GM19099 (cell line): ENCODE measurements around the gene HIPK2.

ENCODE experiments used
- POLR2A ChIP-seq: IDR thresholded peaks from 3 replicates; pipeline ENCODE4 v1.6.1; 2011; ENCODE audit warnings: low read depth; ENCODE audit not compliant: insufficient read length; ENCODE audit errors: extremely low read depth

Gene HIPK2

GRCh38 chr7:139641337-139641992 lies 136.3 kb downstream of the HIPK2 start:
- no peak for TF ChIP-seq POLR2A

GRCh38 chr7:139640681-139641080 lies 137.1 kb downstream of the HIPK2 start:
- TF ChIP-seq POLR2A, result no peak

GRCh38 chr7:139639563-139639962 lies 138.2 kb downstream of the HIPK2 start:
- no peak for TF ChIP-seq POLR2A

- no peak for TF ChIP-seq POLR2A
Observed at GRCh38 chr7:139635526-139636302, 142.1 kb downstream of the HIPK2 start.

- TF ChIP-seq POLR2A, result no peak
Observed at GRCh38 chr7:139634087-139634486, 143.7 kb downstream of the HIPK2 start.

- TF ChIP-seq POLR2A, result no peak
Observed at GRCh38 chr7:139631520-139632031, 146.2 kb downstream of the HIPK2 start.

GRCh38 chr7:139630643-139631519 lies 146.9 kb downstream of the HIPK2 start:
- no peak for TF ChIP-seq POLR2A

GRCh38 chr7:139629392-139630082 lies 148.3 kb downstream of the HIPK2 start:
- no peak for TF ChIP-seq POLR2A

GRCh38 chr7:139627831-139628230 lies 150.0 kb downstream of the HIPK2 start:
- no peak for TF ChIP-seq POLR2A

- no peak for TF ChIP-seq POLR2A
Observed at GRCh38 chr7:139626817-139627216, 151.0 kb downstream of the HIPK2 start.

- no peak for TF ChIP-seq POLR2A
Observed at GRCh38 chr7:139623518-139623917, 154.3 kb downstream of the HIPK2 start.

GRCh38 chr7:139620676-139621344 lies 157.0 kb downstream of the HIPK2 start:
- TF ChIP-seq POLR2A, result no peak

- no peak for TF ChIP-seq POLR2A
Observed at GRCh38 chr7:139619367-139619657, 158.5 kb downstream of the HIPK2 start.
